Left cardiac atrium (tissue), 4 donors: Measurements from ENCODE around the gene KCMF1. TPM values are rescaled to one million over a fixed set of nuclear protein-coding genes. Genes with fewer than 3 reads are reported as not detected.

Experiments
- ATAC-seq, 2 donors: fragments of 200-7000 bp; cut with Tn5 transposase; one replicate each; pipeline ENCODE4 v1.9.1; 2020; ENCODE audit warnings: mild to moderate bottlenecking in 2 of 2, moderate library complexity in 2 of 2
- DNase-seq: peaks from one replicate; pipeline ENCODE4 v3.0.0-alpha.2; 2020
- intact Hi-C, 2 donors: fragments of 100-400 bp; cut with DNase I; formaldehyde crosslinking; loops; one replicate each; pipeline versions ENCODE4 v1.14.1 to v1.15.1; 2022 to 2023
- total RNA-seq, 2 donors: library from RNA; stranded (reverse); fragmentation: NEBNext Ultra II Directional; extraction: Animal tissue kit (Norgen Biotek cat#: 25700); gene quantifications; one replicate each; pipeline ENCODE4 v1.2.1, GENCODE V29; 2021
- donor health status: DM: no; HTN: yes; CAD: no.
- donor health status: DM: no; HTN: yes; CAD: no; lungs with severe emphysema.
- donor health status: DM: yes; HTN: yes; CAD: no.
- donor health status: Dilated cardiomyopathy.

The KCMF1 gene
- total RNA-seq, 2 donors from 2014 or later = 71.2 to 81.0 TPM

DNA sequence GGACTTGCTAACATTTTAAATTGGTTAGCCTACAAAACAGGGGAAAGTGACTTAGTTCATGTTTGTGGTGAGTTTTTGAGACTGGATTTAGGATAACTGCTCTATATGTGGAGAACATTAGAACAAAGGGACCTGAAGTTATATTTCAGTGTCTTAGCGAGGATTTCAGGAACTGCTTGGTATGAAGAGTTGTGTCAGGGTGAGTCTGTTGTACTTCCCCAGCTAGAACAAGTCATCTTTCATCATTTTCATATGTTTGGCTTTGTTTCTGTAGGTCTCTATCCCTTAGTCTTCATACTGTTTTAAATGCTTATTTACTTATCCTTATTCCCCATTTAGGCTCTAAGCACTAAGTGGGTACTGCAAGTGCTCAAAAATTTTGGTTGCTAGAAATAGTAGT is 41.9 kb downstream of the KCMF1 start:
- intact Hi-C loops = loop anchor here in 1 of 2 donors (5.0 kb wide), 1 partner anchor 36 kb away; no protein-coding TSS in a partner anchor
- DNase-seq = no peak
- ATAC-seq = no peak

DNA sequence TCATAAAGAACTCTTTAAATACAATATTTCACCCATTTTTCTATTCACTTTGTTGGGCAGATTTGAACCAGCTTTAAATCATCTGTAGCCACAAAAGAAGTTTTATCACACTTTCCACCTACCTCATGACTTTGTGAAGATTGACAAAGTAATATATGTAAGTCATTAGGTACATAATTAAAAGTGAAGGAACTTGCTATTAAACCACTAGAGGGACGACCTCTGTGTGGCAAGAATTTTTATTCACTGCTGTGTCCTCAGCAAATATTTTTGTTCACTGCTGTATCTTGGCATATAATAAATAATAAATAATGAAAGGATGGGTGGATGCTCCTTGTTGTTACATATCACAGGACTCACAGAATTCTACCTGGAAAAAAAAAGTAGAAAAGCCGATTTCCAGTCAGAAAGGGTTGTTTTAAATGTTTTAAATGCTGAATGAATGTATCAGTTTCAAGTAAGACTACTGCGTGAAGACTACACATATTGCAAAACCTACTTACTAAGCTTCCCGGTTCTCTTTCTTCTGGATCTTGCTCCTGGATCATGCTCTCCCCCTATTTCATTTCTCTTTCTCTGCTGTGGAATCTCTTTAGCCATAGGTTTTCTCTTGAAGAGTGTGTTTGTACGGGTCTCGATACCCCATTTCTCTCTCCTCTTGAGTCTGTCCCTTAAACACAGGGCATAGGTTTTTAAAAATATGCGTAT is 44.8 kb downstream of the KCMF1 start:
- ATAC-seq = no peak
- no peak for DNase-seq
- intact Hi-C loops = no loop called here

DNA sequence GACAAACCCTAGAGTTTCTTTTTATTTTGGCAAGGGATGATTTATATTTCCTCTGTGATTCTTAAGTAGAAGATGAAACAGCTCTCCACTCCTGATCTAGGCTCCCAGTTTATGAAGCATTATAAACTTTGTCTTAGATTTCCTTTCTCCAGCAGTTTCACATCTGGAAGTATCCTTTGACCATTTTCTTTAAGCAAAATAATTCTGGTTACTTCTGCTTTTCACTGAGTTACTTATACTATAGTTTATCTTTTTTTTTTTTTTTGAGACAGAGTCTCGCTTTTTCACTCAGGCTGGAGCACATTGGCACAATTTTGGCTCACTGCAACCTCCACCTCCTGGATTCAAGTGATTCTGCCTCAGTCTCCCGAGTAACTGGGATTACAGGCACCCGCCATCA is 45.5 kb downstream of the KCMF1 start:
- no peak for ATAC-seq
- no peak for DNase-seq
- intact Hi-C loops = no loop called here

DNA sequence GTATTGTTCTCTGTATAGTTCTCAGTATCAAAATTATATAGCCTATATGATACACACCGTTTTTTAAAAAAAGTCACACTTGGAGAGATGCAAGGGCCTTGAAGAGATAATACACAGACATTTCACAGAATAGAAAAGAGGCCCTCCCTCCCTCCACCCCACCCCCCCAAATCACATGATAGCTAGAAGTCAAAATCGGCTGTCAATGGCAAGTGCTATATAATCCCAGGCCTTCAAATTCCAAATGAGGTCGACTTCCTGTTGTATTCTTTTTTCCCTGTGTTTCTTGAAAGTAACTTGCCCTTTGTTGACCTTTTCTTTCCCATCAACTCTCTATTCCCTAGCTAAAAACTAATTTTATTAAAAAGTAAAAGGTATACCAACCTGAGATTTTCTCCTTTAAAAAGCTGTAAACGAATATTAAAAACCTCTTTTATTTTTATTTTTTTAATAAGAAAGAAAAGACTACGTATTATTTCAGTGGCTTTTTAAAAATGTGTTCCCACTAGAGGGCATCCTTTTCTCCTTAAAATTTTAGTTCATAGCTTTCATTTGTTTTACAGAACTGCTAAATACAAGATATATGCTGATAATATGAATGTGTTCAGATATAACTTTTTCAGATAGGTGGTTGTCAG is 46.6 kb downstream of the KCMF1 start:
- intact Hi-C loops = no loop called here
- ATAC-seq = no peak
- no peak for DNase-seq

DNA sequence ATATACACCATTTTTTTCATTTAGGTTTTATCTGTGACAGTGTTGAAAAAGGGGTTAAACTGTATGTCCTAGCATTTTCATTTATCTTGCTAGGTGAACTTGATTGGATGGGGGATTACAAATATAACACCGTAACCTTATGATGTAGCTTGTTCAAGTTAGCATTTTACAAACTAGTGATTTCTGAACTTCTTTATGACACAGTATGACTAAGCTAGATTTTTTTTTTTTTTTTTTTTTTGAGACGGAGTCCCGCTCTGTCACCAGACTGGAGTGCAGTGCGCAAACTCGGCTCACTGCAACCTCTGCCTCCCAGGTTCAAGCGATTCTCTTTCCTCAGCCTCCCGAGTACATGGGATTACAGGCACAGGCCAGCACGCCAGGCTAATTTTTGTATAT is 47.1 kb downstream of the KCMF1 start:
- DNase-seq (no peak), ATAC-seq (no peak)
- intact Hi-C loops = no loop called here

DNA sequence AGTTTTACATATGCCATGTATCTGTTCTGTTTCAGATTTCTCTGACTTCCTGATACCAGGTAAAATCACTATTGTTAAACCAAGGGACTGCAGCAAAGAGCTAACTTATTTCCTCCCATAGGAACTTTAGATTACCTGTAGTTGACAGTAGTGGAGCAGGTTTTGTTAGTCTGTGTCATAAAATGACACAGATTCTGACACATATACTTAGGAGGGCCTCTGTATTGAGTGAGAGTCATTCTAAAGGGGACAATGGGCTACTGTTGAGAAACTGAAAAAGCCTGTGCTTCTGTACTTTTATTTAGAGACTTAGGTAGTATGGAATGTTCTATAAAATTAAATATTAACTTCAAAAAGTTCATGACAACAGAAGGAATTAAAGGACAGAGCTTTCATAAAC is 48.2 kb downstream of the KCMF1 start:
- no peak for ATAC-seq
- no peak for DNase-seq
- intact Hi-C loops = no loop called here

DNA sequence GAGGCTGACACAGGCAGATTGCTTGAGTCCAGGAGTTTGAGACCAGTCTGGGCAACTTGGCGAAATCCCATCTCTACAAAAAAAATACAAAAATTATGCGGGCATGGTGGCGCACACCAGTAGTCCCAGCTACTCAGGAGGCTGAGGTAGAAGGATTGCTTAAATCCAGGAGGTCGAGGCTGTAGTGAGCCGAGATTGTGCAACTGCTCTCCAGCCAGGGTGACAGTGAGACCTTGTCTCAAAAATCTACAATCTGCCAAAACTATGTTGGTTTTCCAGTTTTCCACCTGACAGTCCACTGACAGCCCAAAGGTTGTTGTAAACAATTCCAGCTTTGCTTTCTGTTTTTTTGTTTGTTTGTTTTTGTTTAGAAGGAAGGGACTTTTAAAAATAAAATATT is 51.3 kb downstream of the KCMF1 start:
- no peak for ATAC-seq
- intact Hi-C loops = no loop called here
- no peak for DNase-seq

DNA sequence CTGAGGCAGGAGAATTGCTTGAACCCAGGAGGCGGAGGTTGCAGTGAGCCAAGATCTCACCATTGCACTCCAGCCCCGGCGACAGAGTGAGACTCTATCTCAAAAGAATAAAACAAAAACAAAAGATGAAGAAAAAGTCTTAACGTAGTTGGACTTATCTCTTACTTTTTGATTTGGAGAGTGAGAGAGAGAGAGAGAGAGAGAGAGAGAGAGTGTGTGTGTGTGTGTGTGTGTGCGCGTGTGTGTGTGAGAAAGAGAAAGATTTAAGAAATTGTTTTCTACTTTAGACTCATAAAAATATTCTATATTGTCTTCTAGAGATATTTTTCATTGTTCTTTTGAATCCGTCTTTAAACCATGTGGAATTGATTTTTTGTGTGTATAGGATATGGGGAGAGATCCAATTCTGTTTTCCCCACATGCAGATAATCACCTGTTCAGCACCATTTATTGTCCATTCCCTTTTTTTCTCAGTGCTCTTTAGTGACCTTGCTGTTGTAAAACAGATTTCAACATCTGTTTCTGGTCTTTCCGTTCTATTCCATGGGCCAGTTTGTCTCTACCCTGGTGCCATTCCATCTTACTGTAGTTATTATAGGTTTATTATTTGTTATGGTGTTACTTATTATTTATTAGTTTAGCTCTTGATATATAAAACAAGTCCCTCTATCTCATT is 53.5 kb downstream of the KCMF1 start:
- ATAC-seq = no peak
- no peak for DNase-seq
- intact Hi-C loops = no loop called here

DNA sequence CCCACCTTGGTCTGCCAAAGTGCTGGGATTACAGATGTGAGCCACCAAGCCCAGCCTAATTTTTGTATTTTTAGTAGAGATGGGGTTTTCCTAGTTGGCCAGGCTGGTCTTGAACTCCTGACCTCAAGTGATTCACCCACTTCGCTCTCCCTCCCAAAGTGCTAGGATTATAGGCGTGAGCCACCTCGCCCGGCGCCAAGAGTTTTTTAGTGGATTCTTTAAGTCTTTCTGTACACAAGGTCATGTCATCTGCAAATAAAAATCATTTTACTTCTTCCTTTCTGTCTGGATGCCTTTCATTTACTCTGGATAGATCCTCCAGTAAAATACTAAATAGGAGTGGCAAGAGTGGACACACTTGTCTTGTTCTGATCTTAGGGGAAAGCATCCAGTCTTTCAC is 61.7 kb downstream of the KCMF1 start:
- no peak for ATAC-seq
- intact Hi-C loops = no loop called here

DNA sequence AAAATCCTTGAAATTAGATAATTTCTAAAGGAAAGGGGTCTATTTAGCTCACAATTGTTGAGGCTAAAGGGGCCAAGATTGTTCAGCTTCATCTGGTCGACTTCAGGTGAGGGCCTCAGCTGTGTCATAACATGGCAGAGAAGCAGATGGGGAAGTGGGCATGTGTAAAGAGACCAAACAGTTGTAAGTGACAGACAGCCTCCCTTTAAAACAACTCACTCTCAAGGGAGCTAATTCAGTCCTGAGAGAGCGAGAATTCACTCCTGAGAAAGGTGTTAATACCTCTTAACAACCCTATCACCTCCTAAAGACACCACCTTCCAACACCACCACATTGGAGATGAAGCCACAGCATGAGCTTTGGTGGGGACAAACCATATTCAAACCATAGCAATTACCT is 62.4 kb downstream of the KCMF1 start:
- ATAC-seq (no peak), DNase-seq (no peak)
- intact Hi-C loops = no loop called here

More for the DNA sequence above, 61.7 kb downstream of the KCMF1 start:
- no peak for DNase-seq

DNA sequence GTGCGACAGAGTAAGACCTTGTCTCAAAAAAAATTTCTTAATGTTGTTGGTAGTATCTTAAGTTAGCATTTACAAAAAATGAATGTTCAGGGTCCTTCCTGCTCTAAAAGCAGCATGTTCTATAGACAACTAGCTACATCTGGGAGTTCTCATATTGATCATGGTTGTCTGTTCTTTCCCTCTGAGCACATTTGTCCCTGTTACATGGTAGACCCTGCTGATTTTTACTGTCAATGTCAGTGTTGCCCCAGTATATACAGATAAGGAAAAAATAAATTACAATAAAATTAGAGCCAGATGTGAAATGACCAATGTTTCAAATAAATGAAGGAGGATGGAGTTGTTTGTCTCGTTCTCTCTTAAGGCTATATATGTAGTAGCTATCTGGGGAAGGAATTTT is 63.2 kb downstream of the KCMF1 start:
- no peak for DNase-seq
- no peak for ATAC-seq
- intact Hi-C loops = no loop called here

DNA sequence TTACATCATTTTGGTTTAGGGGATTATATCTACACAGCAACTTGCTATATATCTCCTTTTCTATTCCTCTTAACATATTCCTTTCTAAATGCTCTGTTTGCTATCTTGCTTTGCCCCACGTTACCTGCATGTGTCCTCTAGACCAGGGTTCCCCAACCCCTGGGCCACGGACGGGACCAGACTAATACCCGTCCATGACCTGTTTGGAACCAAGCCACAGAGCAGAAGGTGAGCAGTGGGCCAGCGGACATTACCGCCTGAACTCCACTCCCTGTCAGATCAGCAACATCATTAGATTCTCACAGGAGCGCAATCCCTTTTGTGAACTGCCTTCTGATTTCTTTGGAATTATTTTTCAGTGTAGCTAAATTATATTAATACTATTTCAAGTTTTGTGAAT is 66.7 kb downstream of the KCMF1 start:
- intact Hi-C loops = no loop called here
- DNase-seq (no peak), ATAC-seq (no peak)

DNA sequence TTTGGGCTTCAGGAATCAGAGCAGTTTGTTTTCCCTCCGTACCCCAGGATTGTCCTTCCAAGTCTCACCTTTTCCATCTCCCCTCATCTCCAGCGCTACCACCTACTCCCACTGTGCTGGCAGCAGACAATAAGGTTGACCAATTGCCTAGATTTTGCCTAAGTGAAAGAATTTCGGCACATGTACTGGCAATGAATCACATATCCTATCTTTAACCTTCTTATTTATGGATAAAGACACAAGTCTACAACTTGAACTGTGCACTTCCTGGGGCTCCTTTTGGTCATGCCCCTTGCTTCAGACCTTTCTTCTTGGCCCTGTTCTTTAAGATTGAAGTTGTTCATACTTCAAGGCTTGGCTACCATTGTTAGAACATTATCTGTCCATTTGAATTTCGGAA is 71.4 kb downstream of the KCMF1 start:
- DNase-seq (no peak), ATAC-seq (no peak)
- intact Hi-C loops = no loop called here

DNA sequence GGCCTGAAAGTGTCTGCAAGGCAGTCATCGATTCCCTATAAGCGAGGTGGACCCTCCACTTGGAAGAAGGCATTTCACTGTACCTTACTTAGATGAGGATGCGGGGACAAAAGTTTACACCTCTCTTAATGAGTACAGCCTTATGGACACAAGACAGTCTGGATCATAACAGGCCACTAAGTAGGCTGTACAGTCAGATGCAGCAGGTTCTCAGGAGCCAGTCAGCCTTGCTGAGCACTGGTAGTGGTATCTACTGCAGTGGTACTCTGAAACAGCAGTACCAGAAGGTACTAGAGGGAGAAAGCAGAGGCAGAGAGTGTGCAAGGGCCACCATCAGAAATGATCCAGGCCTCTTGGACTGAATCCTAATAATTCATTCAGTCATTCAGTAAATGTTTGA is 77.6 kb downstream of the KCMF1 start:
- intact Hi-C loops = no loop called here
- no peak for DNase-seq
- no peak for ATAC-seq

DNA sequence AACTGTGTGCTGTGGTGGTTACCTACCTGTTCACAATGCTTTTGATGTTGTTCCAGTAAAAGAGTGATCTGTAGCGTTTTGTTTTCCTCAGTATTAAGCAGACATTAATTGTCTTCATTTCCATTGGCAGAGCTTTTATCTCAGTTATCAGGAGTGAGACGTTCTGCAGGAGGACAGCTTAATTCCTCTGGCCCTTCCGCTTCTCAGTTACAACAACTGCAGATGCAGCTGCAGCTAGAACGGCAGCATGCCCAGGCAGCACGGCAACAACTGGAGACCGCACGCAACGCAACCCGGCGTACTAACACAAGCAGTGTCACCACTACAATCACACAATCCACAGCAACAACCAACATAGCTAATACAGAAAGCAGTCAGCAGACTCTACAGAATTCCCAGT is 78.3 kb downstream of the KCMF1 start:
- DNase-seq = no peak
- no peak for ATAC-seq
- intact Hi-C loops = no loop called here

DNA sequence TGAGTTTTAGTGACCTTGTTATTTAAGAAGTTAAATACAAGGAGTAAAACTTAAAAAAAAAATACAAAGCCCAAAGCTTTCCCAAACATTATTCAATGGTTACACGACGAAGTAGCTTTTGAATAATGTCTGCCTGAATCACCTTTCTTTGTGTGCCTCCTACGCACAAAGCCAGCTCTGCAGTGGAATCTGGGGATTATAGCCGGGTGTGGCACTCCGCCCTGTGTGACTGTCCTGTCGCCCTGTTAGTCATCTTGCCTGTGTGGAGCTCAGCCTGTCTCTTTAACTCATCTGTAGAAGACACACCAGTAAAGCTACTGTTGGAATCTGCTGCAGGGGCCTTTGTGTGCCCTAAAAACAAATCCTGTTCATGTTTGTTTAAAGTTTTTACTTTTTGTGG is 82.8 kb downstream of the KCMF1 start:
- ATAC-seq = peak in 1 of 2 donors; percentile 62
- intact Hi-C loops = no loop called here

DNA sequence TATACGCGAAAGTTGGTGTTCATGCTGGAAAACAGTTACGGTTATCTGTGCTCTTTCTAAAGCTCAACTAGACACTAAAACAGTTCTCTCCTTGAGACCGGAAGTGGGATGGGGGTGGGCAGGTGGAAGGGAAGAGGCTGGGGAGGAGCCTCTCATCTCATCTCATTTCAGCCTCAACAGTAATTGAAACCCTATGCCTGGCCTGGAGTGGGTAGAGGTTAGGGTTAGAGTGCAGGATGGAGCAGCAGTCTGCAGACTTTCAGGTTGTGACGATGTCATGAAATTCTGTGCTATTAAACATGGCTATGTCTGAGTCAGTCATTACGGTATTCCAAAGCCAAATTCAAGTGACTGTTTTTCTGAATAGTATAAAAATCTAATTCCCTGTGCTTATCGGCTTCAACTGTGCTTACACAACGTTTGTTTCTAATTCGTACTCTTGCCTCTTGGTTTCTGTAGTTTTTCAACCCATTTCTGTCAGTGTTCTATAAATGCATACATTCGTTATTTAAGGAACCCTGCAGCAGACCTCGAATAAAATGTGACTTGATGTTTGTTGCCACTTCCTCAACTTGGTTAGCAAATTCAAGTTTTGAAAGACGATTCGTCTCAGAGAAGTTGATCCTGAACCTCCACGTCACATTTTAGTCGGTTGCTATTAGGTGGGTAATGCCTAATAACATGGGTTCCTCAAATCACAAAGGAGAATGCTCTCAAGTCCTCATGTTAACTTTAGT is 86.4 kb downstream of the KCMF1 start:
- no peak for ATAC-seq
- DNase-seq = no peak
- intact Hi-C loops = no loop called here

More for the DNA sequence above, 82.8 kb downstream of the KCMF1 start:
- DNase-seq = no peak

DNA sequence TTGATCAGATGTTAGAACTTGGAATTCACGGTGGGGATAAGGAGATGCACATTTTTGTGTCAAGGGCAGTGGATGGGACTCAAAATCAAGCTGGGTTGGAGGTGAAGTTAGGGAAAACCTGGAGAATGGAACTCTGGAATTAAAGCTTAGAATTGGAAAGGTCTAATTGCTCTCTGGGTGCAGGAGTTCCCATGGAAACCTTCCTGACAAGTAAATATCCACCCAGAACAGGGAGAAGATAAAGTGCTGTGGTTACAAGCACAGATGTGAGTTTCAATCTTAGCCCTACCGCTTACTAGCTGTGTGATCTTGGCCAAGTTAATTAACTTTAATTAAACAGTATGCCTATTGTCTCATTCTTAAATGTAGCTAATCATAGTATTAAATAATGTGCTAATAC is 90.9 kb downstream of the KCMF1 start:
- no peak for ATAC-seq
- DNase-seq = no peak
- intact Hi-C loops = loop anchor here in 1 of 2 donors (10.0 kb wide), 1 partner anchor 53 kb away; no protein-coding TSS in a partner anchor

DNA sequence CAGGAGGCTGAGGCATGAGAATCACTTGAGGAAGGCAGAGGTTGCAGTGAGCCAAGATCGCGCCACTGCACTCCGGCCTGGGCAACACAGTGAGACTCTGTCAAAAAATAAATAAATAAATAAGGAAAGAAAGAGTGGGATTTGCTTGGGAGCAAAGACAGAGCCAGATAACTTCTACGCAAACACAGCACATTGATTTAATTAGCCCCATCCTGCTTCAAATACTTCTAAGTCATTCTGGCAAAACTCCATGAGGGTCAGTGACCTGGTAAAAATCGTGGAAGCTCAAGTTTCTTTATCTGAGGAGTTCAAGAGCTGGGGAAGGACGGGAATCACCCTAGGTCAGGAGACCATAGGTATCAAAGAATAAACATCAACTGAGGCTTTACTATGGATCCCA is 91.6 kb downstream of the KCMF1 start:
- ATAC-seq (no peak), DNase-seq (no peak)
- intact Hi-C loops = loop anchor here in 1 of 2 donors (10.0 kb wide), 1 partner anchor 52 kb away; no protein-coding TSS in a partner anchor
